NT2/D1 (cell line): ENCODE results near the gene TNP2.

ENCODE experiments used
- SUZ12 ChIP-seq: IDR thresholded peaks from 2 replicates; pipeline ENCODE4 v1.6.1; 2011; ENCODE audit not compliant: insufficient read length, insufficient read depth; ENCODE audit errors: extremely low read depth
- YY1 ChIP-seq: IDR thresholded peaks from 2 replicates; pipeline ENCODE4 v1.6.1; 2011; ENCODE audit not compliant: insufficient read length, insufficient read depth

GRCh38 chr16:11276896-11277593 lies 7.9 kb upstream of the TNP2 start:
- no peak for TF ChIP-seq SUZ12
- TF ChIP-seq YY1, result no peak
